GM12878 (cell line): ENCODE data around the gene ASNSD1.

Experiments used
- MAX ChIP-seq: IDR thresholded peaks from 2 replicates; pipeline ENCODE4 v1.6.1; 2012; ENCODE audit warnings: low read depth, low read length, improper control_type of control experiment
- RCOR1 ChIP-seq: conservative IDR thresholded peaks from 2 replicates; pipeline ENCODE4 v1.6.1; 2012; ENCODE audit warnings: low read depth, low read length, improper control_type of control experiment
- USF1 ChIP-seq: IDR thresholded peaks from 2 replicates; pipeline ENCODE4 v1.6.1; 2011; ENCODE audit warnings: borderline replicate concordance, low read depth, mild to moderate bottlenecking, moderate library complexity, mixed read lengths, low read length; ENCODE audit not compliant: insufficient read depth; ENCODE audit errors: extremely low read length

- no peak for TF ChIP-seq MAX
- no peak for TF ChIP-seq RCOR1
- TF ChIP-seq USF1: no peak
These were observed 35.6 kb upstream of the ASNSD1 start for GRCh38 chr2:189625636-189626035.
